Natural killer cell (primary cell): ENCODE results near the gene C18orf63. TPM values are rescaled to one million over a fixed set of nuclear protein-coding genes. Genes with fewer than 3 reads are reported as not detected.

Experiments
- ATAC-seq, 3 donors: fragments of 150-1000 bp in 2 of 3; fragments of 200-7000 bp in 1 of 3; cut with Tn5 transposase; 1 replicate in 1 of 3; 2 replicates in 2 of 3; pipeline ENCODE4 v1.10.0; 2021; ENCODE audit warnings: mild to moderate bottlenecking in 2 of 3, moderate library complexity in 2 of 3
- DNase-seq, 2 donors: peaks; one replicate each; pipeline versions ENCODE4 v3.0.0 to v3.0.0-alpha.2; 2013 to 2021; ENCODE audit warnings: mixed read lengths in 1 of 2
- H3K27ac ChIP-seq: one replicate; pipeline ENCODE4 v1.5.1; 2013; ENCODE audit warnings: mild to moderate bottlenecking, low read length
- H3K27me3 ChIP-seq: one replicate; pipeline ENCODE4 v1.6.1; 2013; ENCODE audit warnings: low read length; ENCODE audit not compliant: control insufficient read depth, insufficient read depth
- H3K36me3 ChIP-seq: one replicate; pipeline ENCODE4 v1.6.1; 2013; ENCODE audit warnings: low read length; ENCODE audit not compliant: control insufficient read depth, insufficient read depth
- H3K4me1 ChIP-seq: one replicate; pipeline ENCODE4 v1.6.1; 2013; ENCODE audit warnings: low read length; ENCODE audit not compliant: control insufficient read depth, insufficient read depth
- H3K4me3 ChIP-seq: one replicate; pipeline ENCODE4 v1.5.1; 2013; ENCODE audit warnings: low read length
- H3K9me3 ChIP-seq: one replicate; pipeline ENCODE4 v1.6.1; 2013; ENCODE audit warnings: low read length; ENCODE audit not compliant: control insufficient read depth, insufficient read depth
- H3K27ac Mint-ChIP-seq, 2 donors: one replicate each; pipeline ENCODE4 v1.8.0; 2022; ENCODE audit warnings: mild to moderate bottlenecking in 2 of 2, mixed read lengths in 2 of 2, moderate library complexity in 1 of 2
- H3K27me3 Mint-ChIP-seq, 2 donors: one replicate each; pipeline ENCODE4 v1.8.0; 2022; ENCODE audit warnings: low read depth in 2 of 2, mixed read lengths in 2 of 2
- H3K36me3 Mint-ChIP-seq: one replicate; pipeline ENCODE4 v1.8.0; 2022; ENCODE audit warnings: mixed read lengths
- H3K4me1 Mint-ChIP-seq, 2 donors: one replicate each; pipeline ENCODE4 v1.8.0; 2022; ENCODE audit warnings: mixed read lengths in 2 of 2
- H3K4me3 Mint-ChIP-seq: one replicate; pipeline ENCODE4 v1.8.0; 2022; ENCODE audit warnings: mild to moderate bottlenecking, moderate library complexity, mixed read lengths
- H3K9me3 Mint-ChIP-seq, 2 donors: one replicate each; pipeline ENCODE4 v1.8.0; 2022; ENCODE audit warnings: mixed read lengths in 2 of 2
- WGBS: methylation state at CpG from one replicate; pipeline ENCODE4 v1.1.7; 2013; ENCODE audit warnings: missing lambda C conversion rate; ENCODE audit not compliant: insufficient coverage; 5-methylcytosine and 5-hydroxymethylcytosine counted together
- intact Hi-C: fragments of 100-400 bp; cut with micrococcal nuclease; formaldehyde crosslinking; loops from one replicate; pipeline ENCODE4 v1.14.2; 2022
- total RNA-seq, 4 donors: library from RNA; stranded (reverse); fragments of 120-200 nt in 1 of 4; gene quantifications; one replicate each; pipeline versions ENCODE4 v1.2.3 to v1.2.4, GENCODE V29; 2013 to 2022
- TF ChIP-seq, protein P1 (sequence below): fragments of 200-600 bp; IDR thresholded peaks from one replicate; pipeline ENCODE4 v1.8.0; 2022; ENCODE audit warnings: antibody characterized with exemption

Gene C18orf63
- total RNA-seq, 3 donors from 2014 or later (not counting 1 experiment from before 2014, with no cell fraction given), result not detected

DNA sequence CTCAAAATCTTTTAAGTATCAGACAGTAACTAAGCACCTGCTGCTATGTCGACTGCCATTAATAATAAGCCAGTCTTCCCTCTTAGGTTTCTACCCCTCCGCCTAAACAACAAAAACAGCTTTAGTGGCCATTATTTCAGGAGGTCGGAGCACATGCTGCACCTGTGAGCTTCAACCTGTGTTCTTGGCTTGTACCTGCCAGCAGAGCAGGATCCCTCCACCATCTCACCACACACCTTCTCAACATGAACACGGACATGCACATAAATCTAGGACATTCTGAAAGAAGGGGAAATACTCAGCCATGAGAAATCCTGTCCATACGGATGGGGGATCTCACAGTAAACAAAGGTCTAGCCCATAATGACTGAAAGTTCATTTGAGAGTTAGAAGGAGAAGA, 27.6 kb upstream of the C18orf63 start:
- H3K36me3 Mint-ChIP-seq, result no peaks in the 10 kb centered on the region
- H3K4me1 Mint-ChIP-seq, result peaks cover 11 to 12% of the 10 kb centered on the region in 2 donors
- TF ChIP-seq, protein P1, sequence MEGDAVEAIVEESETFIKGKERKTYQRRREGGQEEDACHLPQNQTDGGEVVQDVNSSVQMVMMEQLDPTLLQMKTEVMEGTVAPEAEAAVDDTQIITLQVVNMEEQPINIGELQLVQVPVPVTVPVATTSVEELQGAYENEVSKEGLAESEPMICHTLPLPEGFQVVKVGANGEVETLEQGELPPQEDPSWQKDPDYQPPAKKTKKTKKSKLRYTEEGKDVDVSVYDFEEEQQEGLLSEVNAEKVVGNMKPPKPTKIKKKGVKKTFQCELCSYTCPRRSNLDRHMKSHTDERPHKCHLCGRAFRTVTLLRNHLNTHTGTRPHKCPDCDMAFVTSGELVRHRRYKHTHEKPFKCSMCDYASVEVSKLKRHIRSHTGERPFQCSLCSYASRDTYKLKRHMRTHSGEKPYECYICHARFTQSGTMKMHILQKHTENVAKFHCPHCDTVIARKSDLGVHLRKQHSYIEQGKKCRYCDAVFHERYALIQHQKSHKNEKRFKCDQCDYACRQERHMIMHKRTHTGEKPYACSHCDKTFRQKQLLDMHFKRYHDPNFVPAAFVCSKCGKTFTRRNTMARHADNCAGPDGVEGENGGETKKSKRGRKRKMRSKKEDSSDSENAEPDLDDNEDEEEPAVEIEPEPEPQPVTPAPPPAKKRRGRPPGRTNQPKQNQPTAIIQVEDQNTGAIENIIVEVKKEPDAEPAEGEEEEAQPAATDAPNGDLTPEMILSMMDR, result no peak
- H3K36me3 ChIP-seq, result no peaks in the 10 kb centered on the region
- no peaks in the 10 kb centered on the region for H3K27me3 ChIP-seq
- H3K4me1 ChIP-seq, result peaks cover 15% of the 10 kb centered on the region
- intact Hi-C loops, result no loop called here
- peak overlapping the region; percentile 62 for H3K4me3 Mint-ChIP-seq
- no peak overlapping the region for H3K27ac Mint-ChIP-seq
- no peak for ATAC-seq
- H3K27me3 Mint-ChIP-seq, result no peaks in the 10 kb centered on the region
- H3K9me3 Mint-ChIP-seq, result no peaks in the 10 kb centered on the region
- H3K4me3 ChIP-seq, result no peak overlapping the region
- no peaks in the 10 kb centered on the region for H3K9me3 ChIP-seq
- WGBS, result 98% methylated on average over 5 of the region's 5 CpGs
- DNase-seq, result no peak
- no peak overlapping the region for H3K27ac ChIP-seq

DNA sequence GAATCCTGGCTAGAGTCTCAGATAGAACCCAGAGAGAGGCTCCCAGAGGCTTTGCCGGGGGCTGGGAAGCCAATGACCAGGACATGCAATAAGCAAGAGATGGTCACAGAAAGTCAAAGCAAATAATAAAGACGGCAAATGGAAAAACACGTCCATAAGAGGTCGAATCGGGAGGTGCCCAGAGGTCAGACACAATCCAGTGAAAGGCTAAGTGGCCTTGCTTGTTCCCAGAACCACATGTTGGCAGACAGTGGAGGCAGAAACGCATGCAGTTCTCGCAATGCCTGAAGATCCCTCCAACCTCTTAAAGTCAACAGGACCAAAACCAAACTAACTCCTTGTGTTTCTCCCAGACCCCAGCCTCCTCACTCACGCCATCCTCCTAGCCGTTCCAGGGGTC, 26.9 kb upstream of the C18orf63 start:
- Histone ChIP-seq H3K27me3 (no peaks in the 10 kb centered on the region), H3K27ac (no peak overlapping the region), H3K4me1 (peaks cover 13% of the 10 kb centered on the region), H3K4me3 (no peak overlapping the region), H3K36me3 (no peaks in the 10 kb centered on the region), H3K9me3 (no peaks in the 10 kb centered on the region)
- DNase-seq (no peak), ATAC-seq (no peak)
- Mint-ChIP-seq H3K4me3 (peak overlapping the region; percentile 62), H3K36me3 (no peaks in the 10 kb centered on the region), H3K27ac (no peak overlapping the region), H3K27me3 (no peaks in the 10 kb centered on the region), H3K9me3 (no peaks in the 10 kb centered on the region), H3K4me1 (peaks cover 5 to 8% of the 10 kb centered on the region in 2 donors)
- intact Hi-C loops, result no loop called here
- WGBS, result 97% methylated on average over 9 of the region's 9 CpGs
- TF ChIP-seq, protein P1, result no peak

DNA sequence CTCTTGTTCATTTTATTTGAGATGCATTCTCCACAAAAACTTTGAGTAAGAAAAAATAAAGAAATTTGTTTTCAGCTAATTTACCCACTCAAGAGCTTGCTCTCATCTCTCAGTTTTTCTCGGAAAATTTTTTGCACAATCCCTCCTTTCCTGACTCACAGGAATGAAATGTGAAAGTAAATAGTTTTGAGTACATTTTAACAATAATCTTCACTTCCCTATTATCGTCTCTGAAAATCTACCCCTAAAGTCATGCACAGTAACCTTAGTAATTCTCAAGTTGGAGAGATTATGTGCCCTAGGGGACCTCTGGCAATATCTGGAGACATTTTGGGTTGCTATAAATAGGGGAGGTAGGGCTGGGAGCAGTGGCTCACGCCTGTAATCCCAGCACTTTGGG, 26.5 kb upstream of the C18orf63 start:
- Mint-ChIP-seq H3K4me1 (peaks cover 5 to 8% of the 10 kb centered on the region in 2 donors), H3K4me3 (no peak overlapping the region), H3K27me3 (no peaks in the 10 kb centered on the region), H3K27ac (no peak overlapping the region), H3K9me3 (no peaks in the 10 kb centered on the region), H3K36me3 (no peaks in the 10 kb centered on the region)
- no peak overlapping the region for H3K27ac ChIP-seq
- no peaks in the 10 kb centered on the region for H3K9me3 ChIP-seq
- no peak for ATAC-seq
- TF ChIP-seq, protein P1, result no peak
- 82% methylated on average over 1 of the region's 3 CpGs for WGBS
- no peaks in the 10 kb centered on the region for H3K27me3 ChIP-seq
- H3K36me3 ChIP-seq, result no peaks in the 10 kb centered on the region
- peaks cover 13% of the 10 kb centered on the region for H3K4me1 ChIP-seq
- intact Hi-C loops, result no loop called here
- DNase-seq, result no peak
- no peak overlapping the region for H3K4me3 ChIP-seq

DNA sequence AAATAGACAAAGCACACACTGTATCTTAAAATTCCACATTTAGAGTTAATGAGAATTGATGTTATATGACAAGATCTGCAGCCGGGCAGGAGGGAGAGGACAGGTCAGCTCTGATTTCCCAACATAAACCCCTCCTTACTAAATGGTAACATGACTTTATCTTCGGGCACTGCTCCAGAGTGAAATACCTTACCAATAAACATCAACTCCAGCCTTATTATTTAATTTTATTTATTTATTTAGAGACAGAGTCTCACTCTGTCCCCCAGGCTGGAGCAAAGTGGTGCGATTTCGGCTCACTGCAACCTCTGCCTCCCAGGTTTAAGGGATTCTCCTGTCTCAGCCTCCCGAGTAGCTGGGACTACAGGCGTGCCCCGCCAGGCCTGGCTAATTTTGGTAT, 25.6 kb upstream of the C18orf63 start:
- H3K9me3 ChIP-seq, result no peaks in the 10 kb centered on the region
- Mint-ChIP-seq H3K27ac (no peak overlapping the region), H3K4me3 (peak overlapping the region; percentile 45), H3K9me3 (no peaks in the 10 kb centered on the region), H3K4me1 (peaks cover 5 to 8% of the 10 kb centered on the region in 2 donors), H3K36me3 (no peaks in the 10 kb centered on the region), H3K27me3 (no peaks in the 10 kb centered on the region)
- TF ChIP-seq, protein P1, result no peak
- ATAC-seq (no peak), DNase-seq (no peak)
- peaks cover 13% of the 10 kb centered on the region for H3K4me1 ChIP-seq
- intact Hi-C loops, result no loop called here
- H3K36me3 ChIP-seq, result no peaks in the 10 kb centered on the region
- WGBS, result 99% methylated on average over 6 of the region's 7 CpGs
- no peaks in the 10 kb centered on the region for H3K27me3 ChIP-seq
- H3K27ac ChIP-seq, result no peak overlapping the region
- H3K4me3 ChIP-seq, result no peak overlapping the region
